Measurements from ENCODE around the gene PPIE. TPM values are rescaled to one million over a fixed set of nuclear protein-coding genes. Genes with fewer than 3 reads are reported as not detected.
A peak's percentile ranks its signal among the peaks of the same experiment; 100 is the strongest.

PPIE gene
- total RNA-seq (ENCODE audit: insufficient read depth, low replicate concordance) = 39.0 TPM

DNA sequence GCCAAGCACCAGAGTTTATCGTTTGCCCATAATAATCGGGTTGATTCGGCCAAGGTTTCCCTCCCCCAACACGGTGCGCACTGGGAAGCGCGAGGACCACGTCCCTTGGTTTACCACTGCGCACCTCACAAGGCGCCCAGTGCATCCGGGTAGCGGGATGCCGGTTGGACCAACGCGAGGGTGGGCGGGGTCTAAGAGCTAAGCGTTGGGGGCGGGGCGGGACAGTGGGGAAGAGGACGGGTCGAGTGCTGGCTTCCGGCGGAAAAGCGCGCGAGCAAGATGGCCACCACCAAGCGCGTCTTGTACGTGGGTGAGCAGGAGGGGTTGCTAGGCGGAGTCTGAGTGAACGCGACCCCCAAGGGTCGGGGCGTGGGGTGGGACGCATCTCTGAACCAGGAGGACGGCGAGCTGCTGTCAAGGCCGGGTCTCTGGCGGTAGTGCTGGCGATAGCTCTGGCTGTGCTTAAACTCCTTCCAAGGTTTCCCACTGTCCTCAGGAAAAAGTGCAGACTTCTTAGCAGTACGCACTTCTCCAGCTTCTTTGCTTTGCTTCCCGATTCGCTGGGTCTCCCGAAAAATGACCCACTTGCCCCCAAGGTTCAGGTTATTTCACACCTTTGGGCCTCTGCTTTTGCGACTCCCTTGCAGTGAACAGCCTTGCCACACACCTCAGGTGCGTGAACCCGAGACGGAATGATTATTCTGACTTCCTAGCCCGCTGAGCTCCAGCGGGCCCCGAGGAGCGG lies at the start of gene PPIE:
PPIE (plus strand) TSS at position 261 of the 745 bp plus-strand sequence; CDS start at position 280, 19 bp downstream.
- DNase-seq (ENCODE audit: low spot score) = peak; percentile 95

DNA sequence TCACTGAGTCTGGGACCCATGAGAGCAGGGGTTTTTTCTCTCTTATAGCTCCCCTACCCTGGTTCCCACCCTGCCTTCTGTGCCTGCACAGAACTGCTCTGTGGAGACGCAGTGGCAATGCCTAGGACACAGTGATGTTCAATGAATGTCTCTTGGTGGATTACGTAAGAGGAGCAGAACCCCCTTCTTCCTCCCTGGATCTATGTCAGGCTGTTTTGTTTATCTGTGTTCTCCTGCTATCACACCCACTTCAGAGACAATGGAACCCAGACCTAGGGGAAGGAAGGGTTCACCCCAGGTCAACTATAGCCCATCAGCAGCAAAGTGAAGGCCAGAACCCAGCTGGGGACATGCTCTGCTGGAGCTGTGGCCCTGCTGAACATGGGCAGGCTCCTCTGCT lies 49.5 kb upstream of the PPIE start:
- DNase-seq (ENCODE audit: low spot score) = no peak

DNA sequence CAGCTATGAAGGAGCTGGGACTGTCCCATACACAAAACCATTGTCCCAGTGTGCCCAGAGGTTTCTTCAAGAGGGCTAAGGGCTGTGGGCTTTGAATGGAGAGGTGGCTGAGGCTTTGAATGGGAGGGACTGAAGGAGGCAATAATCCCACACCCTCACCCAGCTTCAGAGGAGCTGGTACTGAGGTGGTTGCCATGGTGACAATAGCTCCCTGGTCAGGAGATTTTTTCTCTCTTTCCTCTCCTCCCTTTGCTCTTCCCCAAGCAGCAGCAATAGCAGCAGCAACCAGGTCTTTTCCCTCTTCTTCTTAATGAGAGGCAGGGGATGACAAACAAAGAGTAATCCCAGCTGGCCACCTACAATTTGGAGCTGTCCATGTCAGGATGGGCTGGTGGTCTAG lies 49.0 kb upstream of the PPIE start:
- no peak for DNase-seq (ENCODE audit: low spot score)

DNA sequence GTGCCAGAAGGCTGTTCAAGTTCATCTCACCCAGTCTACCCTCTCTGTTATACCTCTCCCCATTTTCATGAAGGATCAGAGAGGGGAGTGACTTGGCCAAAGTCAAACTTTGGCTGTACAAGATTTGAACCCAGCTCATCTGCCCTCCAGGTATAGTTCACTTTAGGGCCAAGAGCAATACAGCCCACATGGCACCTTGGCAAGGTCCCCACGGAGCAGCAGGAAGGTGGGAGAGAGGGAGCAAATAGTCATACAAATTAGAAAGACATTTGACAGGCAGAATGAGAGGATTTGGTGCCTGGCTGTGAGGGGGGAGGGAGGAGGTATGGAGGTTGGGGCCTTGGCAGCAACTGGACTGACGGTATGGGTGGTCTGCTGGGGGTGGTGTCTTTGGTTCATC lies 48.5 kb upstream of the PPIE start:
- no peak for DNase-seq (ENCODE audit: low spot score)

DNA sequence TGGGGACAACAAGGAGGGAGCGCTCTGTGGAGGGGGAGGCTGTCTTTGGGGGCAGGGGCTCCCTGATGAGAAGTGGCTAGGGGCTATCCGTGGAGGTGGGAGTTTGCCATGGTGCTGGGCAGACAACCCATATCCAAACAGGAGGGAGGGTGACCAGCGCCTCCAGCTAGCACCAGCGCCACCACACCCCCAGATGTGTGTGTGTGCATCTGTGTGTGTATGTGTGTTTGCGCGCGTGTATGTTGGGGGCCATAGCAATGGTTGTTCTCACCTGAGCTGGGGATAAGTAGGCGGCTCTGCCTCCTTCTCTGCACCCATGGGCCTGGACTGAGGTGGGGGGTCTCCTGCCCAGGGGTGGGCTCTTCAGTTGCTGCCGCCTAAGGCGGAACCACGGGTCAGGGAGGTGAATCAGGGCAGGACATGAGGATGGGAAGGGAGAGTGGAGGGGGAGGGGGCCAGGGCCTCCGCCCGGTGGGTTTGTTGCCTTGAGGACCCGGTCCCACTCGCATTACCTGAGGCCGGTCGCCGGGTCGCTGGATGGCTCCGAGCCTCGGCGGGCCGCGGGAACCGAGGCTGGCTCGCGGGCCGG lies 47.8 kb upstream of the PPIE start:
- DNase-seq (ENCODE audit: low spot score) = no peak

DNA sequence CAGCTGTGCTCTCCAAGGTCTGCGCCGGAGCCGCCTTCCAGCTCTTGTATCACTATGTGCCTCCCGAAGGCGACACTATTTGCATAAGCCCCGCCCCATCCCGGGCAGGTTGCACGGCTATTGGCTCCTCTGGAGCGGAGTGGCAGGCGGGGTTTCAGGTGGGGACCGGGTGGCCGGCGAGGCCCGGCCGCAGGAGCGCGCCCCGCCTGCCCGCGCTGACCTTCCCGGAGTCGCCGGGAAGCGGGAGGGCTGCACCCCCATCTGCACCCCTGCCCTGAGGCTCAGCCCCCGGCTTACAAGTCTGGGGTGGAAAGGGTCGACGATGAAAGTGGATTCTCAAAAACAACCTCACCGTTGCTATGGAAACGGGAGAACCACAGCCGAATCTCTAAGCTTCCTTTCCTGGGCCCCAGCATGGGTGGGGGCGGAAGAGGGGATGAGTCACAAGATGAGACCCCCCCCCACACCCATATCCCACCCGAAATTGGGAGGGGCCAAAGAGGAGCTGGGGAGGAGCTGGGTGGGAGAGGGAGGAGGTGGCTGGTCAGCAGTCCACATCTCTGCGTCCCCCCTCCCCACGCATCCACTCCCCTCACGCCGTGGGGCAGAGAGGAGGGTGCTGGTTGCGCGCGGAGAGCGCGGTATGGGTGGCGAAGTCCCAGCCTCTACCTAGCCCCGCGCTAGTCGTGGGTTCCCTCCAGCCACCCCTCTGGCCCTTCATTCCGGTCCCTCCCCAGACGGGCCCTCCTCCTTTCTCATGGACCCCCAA lies 47.1 kb upstream of the PPIE start, which contains the start of gene HPCAL4:
HPCAL4 (minus strand) TSS at position 51 of the 769 bp plus-strand sequence. CDS start 6,830 bp downstream, outside the sequence.
- DNase-seq (ENCODE audit: low spot score) = peak; percentile 96

DNA sequence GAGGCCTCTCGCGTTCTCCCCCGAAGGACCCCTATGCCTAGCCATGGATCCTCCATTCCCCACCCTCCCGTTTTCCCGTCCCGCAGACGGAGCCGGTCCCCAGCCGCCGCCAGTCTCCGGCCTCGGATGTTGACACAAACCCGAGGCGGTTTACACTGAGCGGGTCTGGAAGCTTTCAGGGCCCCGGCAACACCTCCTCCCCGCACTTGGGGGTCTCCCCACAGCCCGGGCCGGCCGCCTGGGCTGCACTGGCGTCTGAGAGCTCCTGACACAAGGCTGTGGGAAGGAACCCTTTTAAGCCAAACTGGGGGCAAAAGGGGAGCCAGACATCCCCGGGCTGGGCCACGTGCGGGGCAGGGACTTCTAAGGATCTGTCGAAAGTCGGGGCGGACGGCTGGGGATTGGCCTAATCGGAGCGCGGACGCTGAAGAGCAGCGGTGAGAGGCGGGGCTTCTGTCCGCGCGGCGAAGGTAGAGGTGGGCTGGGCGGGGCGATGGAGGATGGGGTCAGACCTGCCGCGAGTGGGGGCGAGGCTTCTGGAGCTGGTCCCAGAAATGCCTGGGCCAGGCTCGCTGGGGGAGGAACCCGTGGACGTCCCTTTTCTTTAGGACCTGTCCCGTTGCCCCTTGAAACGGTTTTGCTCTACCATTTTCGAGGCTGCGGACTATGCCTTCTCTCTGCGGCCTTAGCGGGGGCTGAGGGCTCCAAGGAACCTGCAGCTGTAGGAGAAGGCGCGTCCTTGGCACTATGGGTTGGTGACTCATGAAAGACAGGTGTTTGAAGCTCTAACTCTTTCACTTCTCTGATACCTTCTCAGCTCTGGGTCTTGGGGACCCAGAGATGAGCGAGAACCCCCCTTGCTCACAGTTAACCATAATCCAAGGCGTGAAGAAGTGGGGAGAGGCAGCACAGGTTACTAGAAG lies 46.3 kb upstream of the PPIE start:
- DNase-seq (ENCODE audit: low spot score) = peak; percentile 50

DNA sequence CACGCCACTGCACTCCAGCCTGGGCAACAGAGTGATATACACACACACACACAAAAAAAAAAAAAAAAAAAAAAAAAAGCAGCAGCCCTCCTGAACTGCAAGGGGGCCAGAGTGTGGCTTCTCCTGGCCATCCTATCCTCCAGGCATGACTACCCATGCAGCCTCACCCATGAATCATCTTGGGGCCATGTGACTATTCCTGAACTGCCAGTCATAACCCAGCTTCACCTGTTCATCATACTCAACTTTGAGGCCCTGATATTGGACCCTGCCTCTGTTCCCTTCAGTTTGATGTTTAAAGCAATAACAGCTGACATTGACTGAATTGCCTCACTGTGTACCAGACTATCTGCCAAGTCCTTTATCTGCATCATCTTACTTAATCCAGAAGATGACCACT lies 44.7 kb upstream of the PPIE start:
- no peak for DNase-seq (ENCODE audit: low spot score)

DNA sequence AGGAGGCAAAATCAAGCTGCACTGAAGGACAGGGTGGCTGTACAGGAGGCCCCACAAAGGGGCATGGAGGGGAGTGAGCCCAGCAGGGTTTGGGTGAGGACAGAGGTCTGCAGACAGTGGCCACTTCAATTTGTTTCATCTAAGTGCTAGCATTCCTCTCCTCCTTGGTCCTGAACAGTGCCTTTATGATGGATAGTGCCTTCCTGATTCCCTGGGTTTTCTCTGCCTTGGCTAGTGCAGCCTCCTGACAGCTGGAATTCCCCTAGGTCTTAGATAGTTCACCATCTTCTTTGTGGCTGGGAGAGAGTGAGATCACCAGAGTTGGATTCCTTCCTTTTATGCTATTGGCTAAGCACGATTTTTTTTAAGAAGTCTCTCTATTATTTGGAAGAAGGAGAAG lies 43.7 kb upstream of the PPIE start:
- DNase-seq (ENCODE audit: low spot score) = peak; percentile 79

DNA sequence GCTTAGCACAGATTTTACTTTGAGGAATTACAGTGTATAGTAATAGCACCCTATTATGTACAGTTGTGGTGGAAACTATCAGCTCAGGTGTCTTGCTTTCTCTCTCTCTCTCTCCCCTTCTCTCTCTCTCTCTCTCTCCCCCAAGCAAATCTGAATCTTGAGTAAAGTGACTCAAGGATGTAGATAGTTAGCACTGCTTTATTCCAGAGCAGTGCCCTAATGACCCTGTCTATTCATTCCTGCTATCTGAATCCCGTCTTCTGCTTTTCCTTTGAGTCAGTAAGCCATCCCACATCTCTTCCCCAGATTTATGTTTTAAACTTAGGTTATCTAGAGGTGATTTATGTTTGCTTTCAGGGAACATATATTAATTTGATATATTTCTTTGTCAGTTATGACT lies 42.2 kb upstream of the PPIE start:
- DNase-seq (ENCODE audit: low spot score) = peak; percentile 82

DNA sequence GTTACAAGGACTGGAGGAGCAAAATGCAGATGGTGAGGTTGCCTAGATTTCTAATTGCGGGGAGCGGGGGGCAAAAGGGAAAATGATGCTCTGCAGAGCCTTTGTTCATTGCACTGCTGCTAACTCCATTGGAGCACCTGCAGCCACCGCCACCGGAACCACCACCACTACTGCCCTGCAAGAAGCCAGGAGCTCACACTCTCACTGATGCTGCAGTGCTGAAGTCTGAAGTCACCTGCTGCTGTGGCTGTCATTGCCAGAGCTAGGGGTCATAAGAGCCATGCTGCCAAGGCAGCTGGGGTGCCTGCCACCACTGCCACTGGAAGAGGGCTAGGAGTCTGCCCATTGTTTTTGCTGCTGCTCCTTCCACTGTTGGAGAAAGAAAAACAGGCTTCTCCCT lies 40.1 kb upstream of the PPIE start:
- DNase-seq (ENCODE audit: low spot score) = no peak

DNA sequence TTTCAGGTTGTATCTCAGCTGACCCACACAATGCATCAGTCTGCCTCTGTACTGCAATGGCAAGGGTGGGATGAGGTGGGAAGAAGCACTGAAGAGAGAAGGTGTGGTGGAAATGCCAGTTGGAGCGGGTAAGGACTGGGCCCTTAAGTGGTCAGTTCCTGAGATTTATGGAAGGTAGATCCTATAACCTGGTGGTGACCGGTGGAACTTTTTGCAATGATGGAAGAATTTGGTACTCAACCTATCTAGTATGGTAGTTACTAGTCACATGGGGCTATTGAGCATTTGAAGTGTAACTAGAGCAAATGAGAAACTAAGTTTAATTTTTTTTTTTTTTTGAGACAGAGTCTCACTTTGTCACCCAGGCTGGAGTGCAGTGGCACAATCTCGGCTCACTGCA lies 39.3 kb upstream of the PPIE start:
- DNase-seq (ENCODE audit: low spot score) = no peak

DNA sequence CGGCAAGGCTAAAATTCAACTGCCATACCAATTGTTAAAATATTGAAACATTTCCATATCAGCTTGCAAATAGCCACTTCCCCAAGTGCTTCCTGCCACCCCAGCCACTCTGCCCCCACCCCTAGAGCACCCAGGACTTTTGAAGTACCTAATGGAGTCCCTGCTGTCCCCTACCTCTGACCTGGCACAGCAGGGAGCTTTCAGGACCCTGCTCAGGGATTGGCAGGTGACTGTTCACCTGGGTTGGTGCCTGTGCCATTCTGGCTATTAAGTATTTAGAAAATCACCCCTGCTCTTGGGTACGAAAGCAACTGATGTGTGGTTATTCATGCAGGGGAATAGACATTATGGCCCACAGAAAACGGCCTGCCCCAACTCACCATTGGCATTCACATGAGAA lies 38.3 kb upstream of the PPIE start:
- DNase-seq (ENCODE audit: low spot score) = no peak

DNA sequence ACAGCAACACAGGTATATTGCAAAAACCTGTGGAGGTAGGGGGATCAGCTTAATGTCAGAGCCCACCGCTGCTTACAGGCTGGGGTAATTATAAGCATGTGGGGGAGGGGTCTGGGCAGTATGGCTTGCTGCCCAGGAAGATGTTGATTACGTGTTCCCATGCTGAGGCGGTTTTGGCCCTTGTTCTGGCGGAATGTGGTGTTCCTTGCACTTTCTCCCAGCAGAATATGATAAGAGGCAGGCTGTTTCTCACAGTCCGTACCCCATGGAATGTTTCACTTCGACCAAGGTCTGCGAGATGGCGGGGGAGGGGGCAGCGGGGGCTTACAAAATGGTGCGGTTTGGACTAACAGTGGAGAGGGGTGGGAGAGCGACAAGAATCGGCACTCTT lies 37.6 kb upstream of the PPIE start:
- DNase-seq (ENCODE audit: low spot score) = peak; percentile 81

DNA sequence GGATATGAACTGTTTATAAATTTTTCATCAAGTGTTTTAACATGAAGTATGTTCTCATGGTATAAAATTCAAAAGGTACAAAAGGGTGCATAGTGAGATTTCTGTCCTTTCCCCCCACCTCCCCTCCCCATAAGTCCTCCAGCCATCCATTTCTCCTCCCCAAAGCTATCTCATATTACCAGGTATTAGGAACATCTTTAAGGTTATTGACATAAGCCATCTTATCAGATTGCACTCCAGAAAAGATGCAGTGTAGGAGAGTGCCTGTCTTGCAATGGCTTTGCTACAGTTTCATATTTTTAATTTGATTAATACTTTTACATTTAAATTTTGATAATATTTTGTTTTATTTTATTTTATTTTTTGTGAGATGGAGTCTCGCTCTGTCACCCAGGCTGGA lies 33.9 kb upstream of the PPIE start:
- DNase-seq (ENCODE audit: low spot score) = no peak

DNA sequence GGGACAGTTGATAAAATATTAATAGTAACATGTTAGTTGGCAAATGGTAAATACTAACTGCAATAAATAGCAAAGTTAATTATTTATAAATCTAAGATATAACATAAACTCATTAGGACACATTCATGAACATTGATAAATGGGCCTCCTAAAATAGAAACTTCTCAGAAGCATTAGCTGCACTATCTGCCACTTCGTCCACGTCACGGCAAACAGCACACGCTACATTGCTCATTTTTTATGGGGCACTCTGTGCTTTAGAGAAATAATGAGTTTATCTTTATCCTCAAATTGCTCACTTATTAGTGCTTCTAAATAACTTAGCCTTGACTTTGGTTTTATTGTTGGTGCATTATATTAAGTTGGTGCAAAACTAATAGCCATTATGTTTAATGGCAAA lies 31.2 kb upstream of the PPIE start:
- DNase-seq (ENCODE audit: low spot score) = no peak

DNA sequence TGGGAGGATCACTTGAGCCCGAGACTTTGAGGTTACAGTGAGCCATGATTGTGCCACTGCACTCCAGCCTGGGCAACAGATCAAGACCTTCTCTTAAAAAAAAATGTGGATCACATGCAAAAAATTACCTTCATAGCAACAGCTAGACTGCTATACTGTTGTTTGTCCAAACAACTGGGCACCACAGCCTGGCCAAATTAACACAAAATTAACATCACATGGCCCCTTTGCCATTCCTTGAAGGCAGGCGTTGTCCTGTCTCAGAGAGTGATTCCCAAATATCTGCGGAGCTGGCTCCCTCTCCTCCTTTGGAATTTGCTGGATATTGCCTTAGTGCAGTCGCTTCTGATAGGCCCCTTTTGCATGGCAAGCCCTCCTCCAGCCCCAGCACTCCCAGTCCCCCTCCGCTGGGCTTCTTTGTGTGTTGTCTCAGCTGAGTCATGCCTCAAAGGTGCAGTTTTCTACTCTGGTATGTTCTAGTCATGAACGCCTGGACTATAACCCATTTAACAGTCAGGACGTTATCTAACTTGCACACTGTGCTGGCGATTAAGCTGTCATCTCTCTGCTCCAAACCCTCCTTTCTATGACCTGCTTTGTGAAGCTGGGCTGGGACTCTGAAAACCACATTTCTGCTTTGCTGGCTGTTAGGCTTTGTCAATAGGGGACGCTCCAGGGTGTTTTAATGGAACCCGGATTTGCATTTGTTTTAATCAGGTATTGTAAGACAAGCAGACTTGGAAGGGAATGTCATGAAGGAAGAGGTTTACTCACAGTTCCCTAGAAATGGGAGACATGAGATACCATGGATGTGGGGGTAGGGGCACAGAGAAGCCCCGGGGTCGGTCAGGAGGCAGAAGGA lies 27.3 kb upstream of the PPIE start:
- DNase-seq (ENCODE audit: low spot score) = peak; percentile 81

DNA sequence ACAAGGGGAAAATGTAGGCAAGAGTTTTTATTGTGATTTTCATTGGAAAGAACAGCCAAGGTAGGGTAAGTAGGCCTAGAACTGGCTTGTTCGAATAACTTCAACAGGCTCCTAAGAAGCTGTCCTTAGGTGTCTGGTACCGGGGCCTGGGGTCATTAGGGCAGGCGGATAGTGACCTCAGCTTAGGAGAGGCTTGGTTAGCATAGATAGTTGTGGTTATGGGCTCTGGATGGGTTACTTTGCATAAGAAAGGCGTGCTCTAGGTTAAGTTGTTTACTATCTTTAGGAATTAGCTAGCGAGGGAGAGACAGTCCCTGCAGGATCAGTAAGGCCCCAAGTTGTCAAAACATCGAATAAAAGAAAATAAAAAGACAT lies 26.7 kb upstream of the PPIE start:
- DNase-seq (ENCODE audit: low spot score) = no peak

DNA sequence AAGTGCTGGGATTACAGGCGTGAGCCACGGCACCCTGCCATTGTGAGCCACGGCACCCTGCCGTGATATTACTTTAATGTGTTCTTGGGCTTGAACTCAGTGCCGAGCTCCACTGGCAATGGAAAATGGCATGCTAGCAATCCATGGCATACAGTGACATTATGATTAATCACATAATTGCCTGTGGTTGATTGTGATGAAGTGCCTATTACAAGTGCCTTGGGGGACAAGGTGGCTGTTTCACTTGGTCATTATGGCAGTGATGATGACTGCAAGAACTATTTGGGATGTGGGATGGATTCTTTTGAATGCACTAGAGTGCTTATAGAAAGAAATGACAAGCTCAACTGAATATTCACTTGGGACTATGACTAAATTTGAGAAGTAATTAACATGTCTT lies 25.1 kb upstream of the PPIE start:
- DNase-seq (ENCODE audit: low spot score) = no peak

DNA sequence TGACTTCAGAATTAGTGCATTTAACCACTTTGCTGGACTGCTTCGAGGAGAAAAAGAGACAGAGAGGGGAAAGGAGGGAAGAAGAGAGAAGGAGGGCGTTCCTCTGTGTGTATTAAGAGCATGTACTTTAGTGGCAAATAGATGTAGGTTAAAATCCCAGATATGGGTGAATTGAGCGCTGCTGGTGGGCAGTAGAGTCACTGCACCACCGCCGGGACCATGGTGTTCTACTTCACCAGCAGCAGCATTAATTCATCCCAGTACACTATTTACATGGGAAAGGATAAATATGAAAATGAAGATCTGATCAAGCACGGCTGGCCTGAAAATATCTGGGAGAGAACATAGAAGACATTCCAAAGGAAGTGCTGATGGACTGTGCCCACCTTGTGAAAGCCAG lies 20.9 kb upstream of the PPIE start:
- DNase-seq (ENCODE audit: low spot score) = no peak

Data from umbilical cord (tissue), 2 donors.